Heart right ventricle (tissue), 16 donors: ENCODE results near the gene TAGLN. TPM values are rescaled to one million over a fixed set of nuclear protein-coding genes. Genes with fewer than 3 reads are reported as not detected.

Source experiments
- ATAC-seq, 8 donors: fragments of 200-7000 bp; cut with Tn5 transposase; one replicate each; pipeline ENCODE4 v1.9.1; 2020; ENCODE audit warnings: mild to moderate bottlenecking in 8 of 8, moderate library complexity in 8 of 8, moderate number of reproducible peaks in 1 of 8
- DNase-seq, 2 donors: peaks; one replicate each; pipeline ENCODE4 v3.0.0-alpha.2; 2020
- H3K27ac ChIP-seq, 10 donors: fragments of 200-600 bp; sonication (generic) in 2 of 10; one replicate each; pipeline versions ENCODE4 v1.5.0 to v1.8.0; 2020 to 2022; ENCODE audit warnings: mild to moderate bottlenecking in 3 of 10
- H3K27me3 ChIP-seq, 7 donors: fragments of 200-600 bp; one replicate each; pipeline ENCODE4 v1.8.0; 2021 to 2022; ENCODE audit warnings: mild to moderate bottlenecking in 2 of 7
- H3K36me3 ChIP-seq, 9 donors: fragments of 200-600 bp; sonication (generic) in 1 of 9; one replicate each; pipeline versions ENCODE4 v1.5.0 to v1.8.0; 2020 to 2022; ENCODE audit warnings: mild to moderate bottlenecking in 2 of 9
- H3K4me1 ChIP-seq, 9 donors: fragments of 200-600 bp; sonication (generic) in 1 of 9; one replicate each; pipeline versions ENCODE4 v1.5.0 to v1.8.0; 2020 to 2022; ENCODE audit warnings: mild to moderate bottlenecking in 4 of 9
- H3K4me3 ChIP-seq, 10 donors: fragments of 200-600 bp; sonication (generic) in 2 of 10; one replicate each; pipeline versions ENCODE4 v1.5.0 to v1.8.0; 2020 to 2022; ENCODE audit warnings: mild to moderate bottlenecking in 7 of 10, moderate library complexity in 2 of 10
- H3K9me3 ChIP-seq, 11 donors: fragments of 200-600 bp in 10 of 11; sonication (generic) in 2 of 11; one replicate each; pipeline versions ENCODE4 v1.5.0 to v1.8.0; 2013 to 2022; ENCODE audit warnings: mild to moderate bottlenecking in 2 of 11, control low read depth in 1 of 11, moderate library complexity in 1 of 11
- CTCF ChIP-seq, 9 donors: fragments of 200-600 bp; sonication (generic) in 2 of 9; IDR thresholded peaks; one replicate each; pipeline versions ENCODE4 v1.5.0 to v1.8.0; 2021 to 2022; ENCODE audit warnings: antibody characterized with exemption in 9 of 9, mild to moderate bottlenecking in 5 of 9, moderate library complexity in 1 of 9
- WGBS, 2 donors: extraction: QIAGEN DNeasy Blood & Tissue Kit; methylation state at CpG; one replicate each; pipeline ENCODE4 v1.1.7; 2013; ENCODE audit warnings: inconsistent platforms in 1 of 2; 5-methylcytosine and 5-hydroxymethylcytosine counted together
- intact Hi-C, 10 donors: fragments of 100-400 bp; cut with DNase I; formaldehyde crosslinking; loops; one replicate each; pipeline versions ENCODE4 v1.11.1 to v1.14.2; 2022
- polyA plus RNA-seq, 2 donors: library from polyadenylated mRNA; stranded (reverse); fragments of 200-250 nt; gene quantifications; one replicate each; pipeline ENCODE4 v1.2.3, GENCODE V29; 2013
- total RNA-seq, 10 donors: library from RNA; stranded (reverse); fragmentation: NEBNext Ultra II Directional in 3 of 10; extraction: Animal tissue kit (Norgen Biotek cat#: 25700) in 3 of 10; gene quantifications; one replicate each; pipeline versions ENCODE4 v1.2.1 to v1.2.4, GENCODE V29; 2021 to 2023
- donor health status: Arrhythmogenic right ventricular cardiomyopathy.
- donor health status: ischemic (EF 13 %, LVEDD 7.1; RV severe dilation, severe dysfunction).
- donor health status: healthy with polysubstance abuse.
- donor health status: DM: no; HTN: yes; CAD: no.
- donor health status: DM: no; HTN: no; CAD: no.
- donor health status: ischemic (EF 25% LVEDD 6.9; RV normal size, moderate dysfunction).
- donor health status: ischemic (EF 25% LVEDD 5.7; RV mildly dilated, moderate dysfunction).
- donor health status: healthy.
- donor health status: DM: yes; HTN: yes; CAD: no.
- donor health status: Ischemic cardiomyopathy.
- donor health status: ischemic (EF 35%, LVEDD 5.7; RV mildly dilated, moderate dysfunction).
- donor health status: nonischemic (EF 11% LVEDD 7.7; RV severe dilation, severe dysfunction).
- donor health status: DM: yes; HTN: yes; CAD: no.
- donor health status: PGD.
- donor health status: ischemic (EF 29% LVEDD 5.4; RV normal size, mild dysfunction).
- donor health status: nonischemic (EF 23%, LVEDD 6.1; RV moderate dilation, normal function).

Gene TAGLN
- total and polyA plus RNA-seq, 12 donors, result 71.7 to 883 (median 108) TPM

DNA sequence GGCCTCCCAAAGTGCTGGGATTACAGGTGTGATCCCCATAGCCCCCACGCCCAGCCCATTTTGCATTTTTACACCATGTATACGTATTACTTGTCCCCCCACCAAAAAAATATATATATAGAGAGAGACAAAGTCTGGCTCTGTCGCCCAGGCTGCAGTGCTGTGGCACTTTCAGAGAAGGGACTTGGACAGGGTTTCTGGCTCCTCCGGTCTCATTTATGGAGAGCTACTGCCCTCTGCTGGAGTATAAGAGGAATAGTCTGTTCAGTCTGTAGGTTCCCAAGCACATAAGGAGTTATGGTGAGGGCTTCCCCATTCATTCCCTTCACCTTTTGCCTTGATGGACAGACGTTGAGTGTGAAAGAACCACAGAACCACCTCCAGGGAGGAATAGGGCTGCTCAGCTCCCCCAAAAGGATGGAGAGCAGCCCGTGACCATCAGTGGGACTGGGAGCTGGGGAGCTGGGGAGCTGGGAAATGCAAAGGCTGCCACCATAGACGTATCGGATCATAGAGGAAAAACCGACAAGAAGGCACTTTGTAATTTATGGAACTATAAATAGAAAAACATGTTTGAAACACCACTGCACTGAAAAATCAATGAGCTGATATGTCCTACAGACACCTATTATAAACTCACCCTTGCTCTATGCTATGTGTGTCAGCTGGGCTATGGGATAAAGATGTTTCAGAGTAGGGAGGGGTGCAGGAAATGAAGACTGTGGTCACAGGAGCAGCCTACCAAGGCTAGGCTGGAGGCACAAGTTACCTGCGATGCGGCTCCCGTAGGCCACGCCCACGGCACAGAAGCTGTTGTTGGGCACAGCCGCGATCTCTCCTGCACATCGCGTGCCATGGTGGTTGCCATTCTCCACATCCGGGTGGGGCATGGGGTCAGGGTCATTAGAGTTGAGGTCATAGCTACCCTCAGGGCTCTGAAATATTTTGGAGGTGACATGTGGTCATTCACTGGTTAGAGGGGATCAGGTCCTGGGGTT lies 27.5 kb downstream of the TAGLN start:
- peaks cover 0 to 87% (median 55%) of the 10 kb centered on the region in 9 donors for H3K36me3 ChIP-seq
- H3K9me3 ChIP-seq, result no peaks in the 10 kb centered on the region
- peaks cover 14 to 40% (median 26%) of the 10 kb centered on the region in 9 donors for H3K4me1 ChIP-seq
- intact Hi-C loops, result loop anchor here (2.0 to 10.0 kb wide), 17 partner anchors 44 to 494 kb away; partner anchors contain the start of genes ZPR1 (in 4 of the 10), APOA5 (in 3 of the 10) and PAFAH1B2 (in 2 of the 10)
- peak in 1 of 2 donors; percentile 58 for DNase-seq
- peak; percentile 58 to 81 (median 71) for ATAC-seq
- H3K27me3 ChIP-seq, result no peaks in the 10 kb centered on the region
- 61 to 67% methylated on average over 19 of the region's 19 CpGs for WGBS, 2 donors
- TF ChIP-seq CTCF (IDR thresholded peaks at IDR 0.05), result peak; percentile 71 to 90 (median 83)
- no peak overlapping the region for H3K4me3 ChIP-seq
- peak overlapping the region in 1 of 10 donors; percentile 38 for H3K27ac ChIP-seq

DNA sequence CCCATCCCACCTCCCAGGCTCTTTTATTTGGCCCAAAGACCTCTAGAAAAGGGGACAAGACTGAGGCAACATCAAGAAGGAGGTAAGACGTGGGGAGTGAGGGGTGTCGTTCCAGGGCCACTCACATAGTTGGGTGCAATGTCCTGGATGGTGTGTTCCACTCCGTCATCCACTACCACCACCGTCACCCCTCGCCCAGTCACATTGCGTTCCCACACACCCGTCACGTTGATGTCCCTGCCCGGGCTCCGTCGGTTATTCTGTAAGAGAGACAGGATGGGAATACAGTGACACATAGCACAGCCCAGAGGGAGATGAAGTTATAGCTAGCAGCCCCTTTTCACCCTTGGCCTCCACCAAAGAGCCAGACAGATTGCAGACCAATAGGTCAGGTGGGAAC lies 28.9 kb downstream of the TAGLN start:
- peaks cover 8 to 31% (median 19%) of the 10 kb centered on the region in 9 donors for H3K4me1 ChIP-seq
- H3K36me3 ChIP-seq, result peaks cover 0 to 73% (median 55%) of the 10 kb centered on the region in 9 donors
- WGBS, 2 donors, result 93 to 94% methylated on average over 11 of the region's 11 CpGs
- no peaks in the 10 kb centered on the region for H3K9me3 ChIP-seq
- no peak overlapping the region for H3K4me3 ChIP-seq
- no peak for TF ChIP-seq CTCF (IDR thresholded peaks at IDR 0.05)
- no peak for DNase-seq
- intact Hi-C loops, result loop anchor here in 9 of 10 donors (5.0 to 10.0 kb wide), 14 partner anchors 46 to 496 kb away; partner anchors contain the start of genes ZPR1 (in 3 of the 9), APOA5 (in 2 of the 9) and PAFAH1B2 (in 2 of the 9)
- H3K27ac ChIP-seq, result no peak overlapping the region
- no peaks in the 10 kb centered on the region for H3K27me3 ChIP-seq
- ATAC-seq, result no peak

DNA sequence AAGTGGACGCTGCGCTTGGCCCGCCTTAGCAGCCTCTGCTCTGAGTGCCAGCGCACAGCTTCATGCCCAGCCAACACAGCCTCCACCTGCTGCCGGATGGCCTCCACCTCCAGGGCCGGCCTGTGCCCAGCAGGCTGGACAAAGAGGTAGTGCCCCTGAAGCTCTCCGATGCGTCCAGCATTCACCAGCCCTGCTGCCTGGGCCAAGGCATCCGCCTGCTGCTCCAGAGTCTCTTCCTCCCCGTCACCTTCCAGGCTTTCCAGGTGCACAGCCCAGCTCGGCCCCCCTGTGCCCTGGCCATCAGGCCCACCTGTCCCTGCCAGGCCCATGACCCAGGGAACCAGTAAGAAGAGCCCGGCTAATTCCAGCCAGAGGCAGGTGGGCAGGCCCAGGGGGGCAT lies 30.2 kb downstream of the TAGLN start:
- no peak for TF ChIP-seq CTCF (IDR thresholded peaks at IDR 0.05)
- Histone ChIP-seq H3K4me1 (peaks cover 8 to 41% (median 30%) of the 10 kb centered on the region in 9 donors), H3K27me3 (no peaks in the 10 kb centered on the region), H3K9me3 (no peaks in the 10 kb centered on the region), H3K4me3 (no peak overlapping the region), H3K27ac (peak overlapping the region in 1 of 10 donors; percentile 96), H3K36me3 (peaks cover 0 to 60% (median 44%) of the 10 kb centered on the region in 9 donors)
- DNase-seq, result no peak
- WGBS, 2 donors, result 93 to 94% methylated on average over 12 of the region's 12 CpGs
- intact Hi-C loops, result loop anchor here in 9 of 10 donors (5.0 to 10.0 kb wide), 14 partner anchors 47 to 497 kb away; partner anchors contain the start of genes ZPR1 (in 3 of the 9), APOA5 (in 2 of the 9) and PAFAH1B2 (in 2 of the 9)
- ATAC-seq, result no peak

GRCh38 chr11:117229931-117230285 lies 30.7 kb downstream of the TAGLN start:
- H3K27me3 ChIP-seq, result no peaks in the 10 kb centered on the region
- H3K4me3 ChIP-seq, result peak overlapping the region in 1 of 10 donors; percentile 92
- ATAC-seq, result no peak
- DNase-seq, result no peak
- intact Hi-C loops, result loop anchor here (5.0 to 10.0 kb wide), 16 partner anchors 48 to 498 kb away; partner anchors contain the start of genes ZPR1 (in 4 of the 10), APOA5 (in 2 of the 10), BACE1 (in 2 of the 10) and PAFAH1B2 (in 2 of the 10)
- no peak for TF ChIP-seq CTCF (IDR thresholded peaks at IDR 0.05)
- H3K9me3 ChIP-seq, result no peaks in the 10 kb centered on the region
- 86 to 90% methylated on average over 5 of the region's 5 CpGs for WGBS, 2 donors
- H3K4me1 ChIP-seq, result peaks cover 8 to 41% (median 30%) of the 10 kb centered on the region in 9 donors
- peaks cover 0 to 55% (median 42%) of the 10 kb centered on the region in 9 donors for H3K36me3 ChIP-seq
- peak overlapping the region in 1 of 10 donors; percentile 96 for H3K27ac ChIP-seq
